Stimulated activated CD8-positive, alpha-beta memory T cell treated with anti-CD3 and anti-CD28 coated beads, Interleukin-2, amount 100 ng/mL, for 1 hour (primary cell): ENCODE data around the gene RIPOR1.
A peak's percentile ranks its signal among the peaks of the same experiment; 100 is the strongest.

Experiments used
- DNase-seq, 2 donors: peaks; one replicate each; pipeline ENCODE4 v3.0.0-alpha.2; 2020; ENCODE audit warnings: low read depth in 2 of 2

RIPOR1 gene

GRCh38 chr16:67558859-67559258, 30.2 kb downstream of the RIPOR1 start:
- DNase-seq = no peak

DNA sequence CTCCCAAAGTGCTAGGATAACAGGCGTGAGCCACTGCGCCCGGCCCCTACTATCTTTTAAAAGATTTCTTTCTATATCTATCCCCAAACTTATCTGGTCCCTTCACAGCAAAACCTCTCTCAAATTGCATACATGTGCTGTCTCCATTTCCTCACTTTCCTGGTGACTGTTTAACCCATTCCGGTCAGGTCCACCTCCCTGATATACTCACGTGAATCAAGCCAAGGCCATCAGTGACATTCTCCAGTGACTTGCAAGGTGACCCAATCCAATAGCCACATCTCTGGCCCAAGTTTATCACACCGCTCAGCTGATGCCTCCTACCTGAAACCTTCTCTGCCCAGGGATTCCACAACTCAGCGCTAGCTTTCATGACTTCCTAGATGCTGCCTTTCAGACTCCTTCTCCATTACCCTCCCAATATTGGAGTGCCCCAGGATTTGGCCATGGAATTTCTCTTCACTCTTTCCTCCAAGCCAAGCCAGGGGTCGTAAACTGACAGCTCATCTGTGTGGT, 32.3 kb downstream of the RIPOR1 start:
- no peak for DNase-seq

DNA sequence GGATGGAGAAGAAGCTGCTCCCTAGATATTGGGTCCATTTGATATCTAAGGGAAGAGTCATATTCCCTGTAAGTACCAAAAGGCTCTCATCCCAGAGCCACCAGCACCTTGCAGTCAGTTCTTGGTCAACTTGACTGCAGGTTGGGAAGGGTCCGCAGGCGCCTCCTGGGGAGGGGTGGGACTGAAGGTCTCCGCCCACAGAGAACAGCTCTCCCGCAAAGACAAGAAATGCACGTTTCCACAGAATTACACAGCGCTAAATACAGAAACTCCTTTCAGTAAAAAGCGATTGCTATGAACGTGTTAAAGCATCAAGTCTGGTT, 32.8 kb downstream of the RIPOR1 start:
- DNase-seq = no peak

GRCh38 chr16:67561824-67562525, 33.3 kb downstream of the RIPOR1 start:
- DNase-seq = peak; percentile 88 to 95

- DNase-seq = peak; percentile 67 to 72
Observed at GRCh38 chr16:67562526-67562917, 33.9 kb downstream of the RIPOR1 start, which contains the start of gene CTCF. CTCF (plus strand) TSS chr16:67562526; CDS start chr16:67610833, 48,307 bp downstream.

DNA sequence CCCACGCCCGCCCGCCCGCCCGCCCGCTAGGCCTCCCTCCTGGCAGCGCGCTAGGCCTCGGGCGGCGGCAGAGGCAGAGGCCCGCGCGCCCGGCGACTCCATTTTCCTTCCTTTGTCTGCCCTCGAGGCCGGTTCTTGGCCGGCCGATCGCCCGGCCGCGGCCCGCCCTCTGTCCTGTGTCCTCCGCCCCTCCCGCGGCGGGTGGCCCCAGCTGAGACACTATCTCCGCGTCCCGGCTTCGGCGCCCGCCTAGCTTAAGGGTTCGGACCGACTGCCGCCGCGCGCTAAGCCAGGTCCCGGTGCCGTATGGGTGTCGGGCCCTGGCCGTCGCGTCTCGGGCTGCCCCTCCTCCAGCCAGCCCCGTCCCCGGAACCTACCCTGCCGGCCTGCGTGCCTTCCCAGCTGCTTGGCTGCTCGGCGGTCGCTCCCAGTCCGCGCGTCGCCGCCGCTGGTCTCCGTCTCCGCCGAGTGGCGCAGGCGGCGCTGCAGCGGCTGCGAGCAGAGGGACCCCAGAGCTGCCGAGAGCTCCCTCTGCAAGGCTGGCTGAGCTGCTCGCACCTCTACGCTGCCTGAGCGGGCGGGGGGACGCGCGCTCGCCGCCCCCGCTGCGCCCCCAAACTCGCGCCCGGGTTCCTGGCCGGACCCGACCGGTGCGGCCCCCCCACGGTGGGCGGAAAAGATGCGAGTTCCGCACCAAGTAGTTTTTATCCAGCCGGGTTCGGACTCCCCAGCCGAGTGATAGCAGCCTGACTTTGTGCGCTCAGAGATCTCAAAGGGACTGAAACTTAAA, 34.5 kb downstream of the RIPOR1 start:
- peak; percentile 27 to 40 for DNase-seq

GRCh38 chr16:67563708-67564468, 35.3 kb downstream of the RIPOR1 start:
- DNase-seq = no peak

- DNase-seq = no peak
Observed at GRCh38 chr16:67565470-67566100, 37.0 kb downstream of the RIPOR1 start.

GRCh38 chr16:67571464-67571863, 42.8 kb downstream of the RIPOR1 start:
- no peak for DNase-seq

DNA sequence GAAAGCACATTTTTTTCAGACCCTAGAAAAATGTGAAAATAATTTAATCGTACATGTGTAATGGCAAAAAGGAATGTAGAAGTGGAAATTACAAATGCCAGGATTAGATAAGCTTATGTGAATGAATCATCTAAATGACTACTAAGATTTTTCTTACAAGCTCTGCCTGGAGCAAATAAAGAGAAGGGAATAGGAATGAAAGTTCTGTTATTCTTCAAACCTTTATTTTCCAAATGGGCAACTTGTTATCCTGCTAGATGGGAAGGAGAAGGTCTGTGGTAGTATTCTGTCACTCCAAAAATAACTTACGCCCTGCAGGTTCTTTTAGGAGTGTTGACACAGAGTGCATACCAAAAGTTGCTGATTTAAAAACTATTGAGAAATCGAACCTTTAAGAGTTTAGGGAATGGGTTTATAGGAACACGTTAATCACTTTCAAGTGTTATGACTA, 43.4 kb downstream of the RIPOR1 start:
- DNase-seq = no peak

- DNase-seq = no peak
Observed at GRCh38 chr16:67579686-67580085, 51.1 kb downstream of the RIPOR1 start.

DNA sequence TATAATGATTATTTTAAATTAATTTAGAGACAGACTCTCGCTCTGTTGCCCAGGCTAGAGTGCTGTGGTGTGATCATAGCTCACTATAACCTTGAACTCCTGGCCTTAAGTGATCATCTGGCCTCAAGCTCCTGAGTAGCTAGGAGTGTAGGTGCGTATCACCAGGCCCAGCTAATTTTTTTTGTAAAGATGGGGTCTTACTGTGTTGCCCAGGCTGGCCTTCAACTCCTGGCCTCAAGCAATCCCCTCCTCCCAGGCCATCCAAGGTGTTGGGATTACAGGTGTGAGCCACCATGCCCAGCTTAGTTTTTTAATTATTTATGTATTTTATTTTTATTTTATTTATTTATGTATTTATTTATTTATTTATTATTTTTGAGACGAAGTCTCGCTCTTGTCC, 51.6 kb downstream of the RIPOR1 start:
- DNase-seq = no peak

GRCh38 chr16:67593288-67593687, 64.7 kb downstream of the RIPOR1 start:
- no peak for DNase-seq

GRCh38 chr16:67593701-67594100, 65.1 kb downstream of the RIPOR1 start:
- no peak for DNase-seq

- DNase-seq = no peak
Observed at GRCh38 chr16:67594256-67594915, 65.8 kb downstream of the RIPOR1 start.

DNA sequence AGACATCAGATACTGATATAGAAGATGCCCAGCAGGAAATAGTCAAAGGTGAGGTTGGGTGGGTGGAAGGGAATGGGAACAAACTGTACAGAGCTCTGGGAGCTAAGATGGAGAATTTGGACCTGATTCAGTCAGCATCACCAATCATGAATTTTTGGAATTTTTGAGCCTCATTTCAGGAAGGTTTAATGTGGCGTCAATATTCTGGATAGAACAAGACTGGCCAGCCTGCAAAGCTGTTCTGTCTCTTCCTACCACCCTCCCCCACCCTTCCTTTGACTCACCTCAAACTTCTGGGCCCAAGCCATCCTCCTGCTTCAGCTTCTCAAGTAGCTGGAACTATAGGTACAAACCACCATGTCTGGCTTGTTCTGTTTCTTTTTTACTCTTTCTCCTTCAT, 66.3 kb downstream of the RIPOR1 start:
- no peak for DNase-seq
